Renal cortex interstitium (tissue), 11 donors: Measurements from ENCODE around the gene ZNF280C. TPM values are rescaled to one million over a fixed set of nuclear protein-coding genes. Genes with fewer than 3 reads are reported as not detected.

ENCODE experiments used
- DNase-seq, 11 donors: peaks; one replicate each; pipeline ENCODE4 v3.0.0-alpha.2; 2013; ENCODE audit warnings: low read depth in 9 of 11, low spot score in 4 of 11; ENCODE audit errors: extremely low read depth in 1 of 11
- polyA plus RNA-seq, 3 donors: library from polyadenylated mRNA; unstranded; fragments of 120-200 nt; gene quantifications; one replicate each; pipeline ENCODE4 v1.2.1, GENCODE V29; 2013; ENCODE audit not compliant: insufficient read length in 3 of 3

The ZNF280C gene
- polyA plus RNA-seq, 3 donors, result 6.0 to 8.0 (median 7.3) TPM

DNA sequence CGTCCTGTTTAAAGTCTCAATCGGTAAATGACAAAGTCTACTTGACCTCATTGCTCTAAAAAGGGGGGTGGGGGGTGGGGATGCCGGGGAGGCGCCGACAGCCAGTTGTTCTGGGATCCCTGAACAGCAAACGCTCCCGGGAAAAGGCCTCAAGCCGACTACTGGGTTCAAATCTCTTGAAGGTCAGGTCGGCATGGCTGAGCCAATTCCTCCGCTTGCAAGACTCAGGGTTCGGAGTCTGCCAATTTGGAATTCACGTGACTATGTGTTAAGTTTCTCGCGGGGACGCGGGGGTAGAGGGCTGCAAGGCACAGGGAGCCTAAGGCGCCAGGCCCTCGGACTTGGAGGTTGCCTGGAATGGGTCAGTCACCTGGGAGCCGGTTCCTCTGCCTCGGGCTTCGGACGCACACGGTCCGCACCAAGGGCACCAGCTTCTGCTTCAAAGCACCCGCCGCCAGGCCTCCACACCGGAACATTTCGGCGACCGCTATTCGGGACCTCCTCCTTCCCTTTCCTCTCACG is 103.5 kb downstream of the ZNF280C start:
- DNase-seq, result no peak

DNA sequence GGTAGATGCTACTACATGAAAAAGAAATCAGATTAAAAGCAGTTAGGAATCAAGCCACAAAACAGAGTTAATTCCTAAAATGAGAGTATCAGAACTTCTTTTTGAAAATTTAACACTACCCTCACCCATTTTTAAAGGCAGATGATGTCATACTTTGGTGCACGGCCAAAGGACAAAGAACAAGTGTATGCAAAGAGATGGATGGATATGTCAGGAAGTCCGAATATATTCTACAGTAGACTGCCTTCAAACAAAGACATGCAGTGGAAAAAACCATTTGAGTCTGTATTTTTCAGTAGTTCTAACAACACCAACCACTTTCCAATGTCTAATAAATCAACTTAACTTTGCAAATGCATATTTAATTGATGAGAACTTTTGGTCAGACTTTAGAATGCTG is 105.3 kb downstream of the ZNF280C start:
- no peak for DNase-seq

DNA sequence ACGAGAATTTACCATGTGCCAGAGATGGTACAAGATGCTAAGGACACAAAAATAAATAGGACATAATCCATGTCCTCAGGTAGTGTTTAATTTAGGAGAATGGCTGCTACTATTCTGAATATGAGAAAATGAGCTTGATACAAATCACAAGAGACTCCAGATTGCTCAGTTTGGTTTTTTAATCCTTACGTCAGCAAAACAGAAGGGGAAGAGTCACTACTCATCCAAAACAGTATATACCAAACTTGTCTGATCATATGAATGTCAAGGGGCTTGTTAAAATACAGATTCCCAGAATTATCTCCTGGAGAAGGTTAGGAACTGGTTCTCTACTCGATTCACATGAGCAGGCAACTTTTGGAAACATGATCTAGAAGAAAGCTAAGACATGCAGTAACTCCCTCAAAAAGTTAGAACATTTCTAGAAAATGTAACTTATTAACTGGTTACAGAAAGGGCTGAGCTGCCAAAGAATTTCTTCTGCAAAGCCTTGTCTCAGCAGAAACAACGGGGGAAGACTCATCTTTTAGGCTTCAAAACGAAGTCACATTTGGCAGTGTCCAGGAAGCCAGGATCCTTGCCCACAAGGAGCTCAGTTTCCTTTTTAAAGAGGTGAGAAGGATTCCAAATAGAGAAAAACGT is 106.5 kb downstream of the ZNF280C start:
- DNase-seq, result no peak

GRCh38 chrX:130159776-130160175 is 108.9 kb downstream of the ZNF280C start:
- no peak for DNase-seq

- no peak for DNase-seq
Observed at GRCh38 chrX:130158311-130158710, 110.4 kb downstream of the ZNF280C start.

- DNase-seq, result no peak
Observed at GRCh38 chrX:130155564-130155963, 113.1 kb downstream of the ZNF280C start.

Other genes starting within 250 kb of the ZNF280C start
- 10 to 100 TPM; 11.7 to 13.9 (median 12.8) TPM for gene ELF4, start 158.4 kb downstream of the ZNF280C start, polyA plus RNA-seq
- 10 to 100 TPM; 77.4 to 98.5 (median 84.6) TPM for gene AIFM1, start 103.1 kb downstream of the ZNF280C start, polyA plus RNA-seq
- gene RAB33A, start 96.9 kb downstream of the ZNF280C start, polyA plus RNA-seq, result under 1 TPM; 0.44 to 0.78 (median 0.70) TPM
- 10 to 100 TPM; 21.7 to 31.5 (median 22.2) TPM for gene SLC25A14, start 71.0 kb upstream of the ZNF280C start, polyA plus RNA-seq
- not detected for gene GPR119, start 116.8 kb upstream of the ZNF280C start, polyA plus RNA-seq
- 10 to 100 TPM; 33.3 to 41.6 (median 34.0) TPM for gene RBMX2, start 133.1 kb upstream of the ZNF280C start, polyA plus RNA-seq